ENCODE results near the gene RNF138.
"Not testable (repeated sequence)": the region's sequence is repeated elsewhere in the genome, so short reads cannot be mapped to it uniquely, and the experiment has no call there.

RNF138 gene

GRCh38 chr18:32096946-32097345 lies 5.3 kb downstream of the RNF138 start:
- DNase-seq: peak; percentile 27

DNA sequence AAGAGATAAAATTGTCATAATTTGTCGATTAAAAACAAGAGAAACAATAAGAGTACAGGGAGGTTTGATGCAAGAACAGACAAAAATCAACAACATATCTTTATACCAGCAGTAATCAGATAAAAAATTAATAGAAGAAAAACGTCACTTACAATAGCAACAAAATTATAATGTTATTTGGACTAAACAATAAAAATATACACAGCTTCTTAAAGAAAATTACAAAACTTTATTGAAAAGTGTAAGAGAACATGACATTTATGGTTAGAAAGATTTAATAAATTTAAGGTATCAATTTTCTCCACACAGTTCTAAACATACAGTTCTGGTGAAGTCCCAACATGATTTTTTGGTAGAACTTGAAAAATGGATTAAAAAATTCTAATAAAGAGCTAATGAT lies 12.8 kb downstream of the RNF138 start:
- DNase-seq: no peak

- DNase-seq: no peak
These were observed 18.3 kb downstream of the RNF138 start for GRCh38 chr18:32110005-32110404.

DNA sequence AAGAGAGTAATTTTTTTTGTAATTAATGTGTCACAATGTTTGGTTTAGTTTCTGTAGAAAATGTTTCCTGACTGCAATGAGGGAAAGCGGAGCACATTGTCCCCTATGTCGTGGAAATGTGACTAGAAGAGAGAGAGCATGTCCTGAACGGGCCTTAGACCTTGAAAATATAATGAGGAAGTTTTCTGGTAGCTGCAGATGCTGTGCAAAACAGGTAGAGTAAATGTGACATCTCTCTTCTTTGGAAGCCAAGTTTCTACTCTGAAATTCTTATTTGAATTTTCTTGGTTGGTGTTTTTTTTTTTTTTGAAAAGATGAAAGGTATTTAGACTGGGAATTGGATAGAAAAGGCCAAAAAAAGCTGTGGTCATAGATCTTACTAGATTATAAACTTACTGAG lies 20.0 kb downstream of the RNF138 start:
- no peak for DNase-seq

- DNase-seq: no peak
These were observed 21.2 kb downstream of the RNF138 start for GRCh38 chr18:32112826-32113225.

- DNase-seq: no peak
These were observed 22.7 kb downstream of the RNF138 start for GRCh38 chr18:32114293-32114942.

DNA sequence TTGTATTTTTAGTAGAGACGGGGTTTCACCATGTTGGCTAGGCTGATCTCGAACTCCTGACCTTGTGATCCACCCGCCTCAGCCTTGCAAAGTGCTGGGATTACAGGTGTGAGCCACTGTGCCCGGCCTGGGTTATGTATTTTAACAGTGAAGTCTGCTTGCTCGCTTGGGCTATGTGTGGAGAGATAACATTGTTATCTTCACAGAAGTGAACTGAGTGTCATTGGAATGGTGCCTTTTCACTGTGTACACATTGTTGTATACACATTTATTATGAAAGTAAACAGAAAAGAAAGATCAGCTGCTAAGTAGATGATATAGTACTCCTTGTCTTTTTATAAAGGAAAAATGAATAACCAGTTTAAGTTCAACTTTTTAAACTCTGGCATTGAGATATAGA lies 30.4 kb downstream of the RNF138 start:
- no peak for DNase-seq

GRCh38 chr18:32126538-32126937 lies 34.9 kb downstream of the RNF138 start:
- no peak for DNase-seq

DNA sequence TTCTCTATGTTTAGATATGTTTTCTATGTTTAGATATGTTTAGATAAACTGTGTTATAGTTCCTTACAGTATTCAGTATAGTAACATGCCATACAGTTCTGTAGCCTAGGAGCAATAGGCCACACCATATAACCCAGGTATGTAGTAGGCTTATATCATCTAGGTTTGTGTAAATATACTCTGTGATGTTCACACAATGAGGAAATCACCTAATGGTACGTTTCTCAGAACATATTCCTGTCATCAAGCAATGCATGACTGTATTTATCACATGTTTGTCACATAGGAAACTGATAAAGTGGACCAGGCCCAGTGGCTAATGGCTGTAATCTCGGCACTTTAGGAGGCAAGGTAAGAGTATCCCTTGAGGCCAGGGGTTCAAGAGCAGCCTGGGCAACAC lies 44.0 kb downstream of the RNF138 start:
- DNase-seq: no peak

DNA sequence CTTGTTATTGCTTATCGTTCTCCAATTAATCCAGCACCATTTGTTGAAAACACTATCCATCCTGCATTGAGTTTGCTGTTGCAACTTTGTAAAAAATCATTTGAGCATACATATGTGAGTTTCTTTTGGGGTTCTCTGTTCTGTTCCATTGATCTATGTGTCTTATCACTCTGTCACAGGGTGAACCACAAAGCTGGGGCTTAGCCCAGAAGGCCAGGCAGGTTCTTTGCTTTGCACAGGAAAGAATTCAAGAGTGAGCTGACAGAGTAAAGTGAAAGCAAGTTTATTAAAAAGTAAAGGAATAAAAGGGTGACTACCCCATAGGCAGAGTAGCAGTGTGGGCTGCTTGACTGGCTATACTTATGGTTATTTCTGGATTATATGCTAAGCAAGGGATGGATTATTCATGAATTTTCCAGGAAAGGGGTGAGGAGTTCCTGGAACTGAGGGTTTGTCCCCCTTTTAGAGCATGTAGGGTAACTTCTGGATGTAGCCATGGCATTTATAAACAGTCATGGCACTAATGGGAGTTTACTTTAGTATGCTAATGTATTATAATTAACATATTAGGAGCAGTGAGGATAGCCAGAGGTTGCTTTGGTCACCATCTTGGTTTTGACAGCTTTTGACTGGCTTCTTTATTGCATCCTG lies 46.8 kb downstream of the RNF138 start:
- DNase-seq: no peak

GRCh38 chr18:32139835-32140283 lies 48.2 kb downstream of the RNF138 start:
- DNase-seq: no peak

GRCh38 chr18:32148185-32148870 lies 56.7 kb downstream of the RNF138 start:
- DNase-seq: no peak

DNA sequence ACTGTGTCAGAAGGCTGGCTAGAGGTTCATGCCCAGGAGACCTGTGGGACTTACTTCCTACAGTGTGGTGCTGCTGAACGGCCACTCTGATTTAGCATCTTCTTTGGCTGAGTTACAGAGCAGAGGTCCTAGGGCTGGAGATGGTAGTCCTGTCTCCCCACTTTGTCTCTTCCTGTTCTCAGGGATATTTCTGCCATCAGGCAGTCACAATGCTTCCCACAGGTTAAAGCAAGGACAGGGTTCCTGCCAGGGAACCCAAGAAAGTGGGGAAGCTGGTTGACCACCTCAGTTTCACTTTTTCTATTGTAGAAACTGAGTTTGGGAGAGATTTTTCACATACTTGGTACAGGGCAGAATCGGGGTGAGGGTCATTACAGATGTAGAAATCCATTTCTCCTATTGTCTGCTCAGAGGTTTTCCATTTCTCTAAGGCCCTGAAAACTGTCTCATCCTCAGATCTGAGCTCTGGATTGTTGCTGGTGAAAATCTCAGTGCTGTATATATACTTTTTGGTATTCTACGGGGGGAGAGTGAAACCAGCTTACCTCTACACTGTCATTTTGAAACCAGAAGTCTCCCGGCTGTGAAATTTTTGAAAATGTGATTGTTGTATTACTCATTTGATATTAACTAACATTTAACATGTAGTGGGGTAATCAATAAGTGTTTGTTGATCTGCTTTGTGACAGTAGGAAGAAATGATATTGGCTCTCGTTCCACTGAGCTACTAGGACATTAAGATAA lies 61.2 kb downstream of the RNF138 start:
- no peak for DNase-seq

DNA sequence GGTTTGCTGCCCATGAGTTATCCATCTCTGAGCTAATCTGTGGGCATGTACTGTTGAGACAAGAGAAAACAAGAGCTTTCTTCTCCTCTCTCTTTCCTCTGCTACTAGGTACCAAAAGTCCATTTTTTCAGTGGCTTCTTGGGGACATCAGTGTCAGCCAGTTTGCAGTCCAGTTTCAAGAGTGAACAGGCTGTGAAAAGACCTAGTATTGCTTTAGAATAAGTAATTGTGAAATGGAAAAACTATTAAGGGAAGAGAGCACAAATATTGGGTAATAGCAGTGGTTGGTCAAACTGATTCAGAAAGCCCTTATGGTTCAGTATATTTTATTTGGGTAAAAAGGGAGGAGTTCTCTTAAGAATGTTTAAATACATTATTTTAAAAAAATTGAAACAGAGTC lies 65.2 kb downstream of the RNF138 start:
- DNase-seq: no peak

DNA sequence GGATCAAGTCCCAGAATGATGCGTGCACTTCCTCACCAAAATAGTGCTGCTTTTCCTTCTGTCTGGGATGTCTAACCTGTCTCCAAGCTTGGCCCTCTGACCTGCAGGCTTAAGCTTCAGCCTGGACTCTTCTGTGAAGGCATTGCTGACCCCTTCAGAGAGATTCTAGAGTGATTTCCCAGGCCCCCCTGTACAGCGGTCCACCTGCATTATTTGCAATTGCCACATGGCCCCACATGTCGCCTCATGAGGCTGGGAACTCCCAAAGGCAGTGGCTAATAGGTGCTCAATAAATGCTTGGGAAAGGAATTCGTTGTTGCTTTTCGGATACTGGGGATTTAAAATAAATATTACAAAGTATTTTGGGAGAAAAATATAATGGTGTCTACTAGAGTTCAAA lies 65.9 kb downstream of the RNF138 start:
- DNase-seq: no peak

DNA sequence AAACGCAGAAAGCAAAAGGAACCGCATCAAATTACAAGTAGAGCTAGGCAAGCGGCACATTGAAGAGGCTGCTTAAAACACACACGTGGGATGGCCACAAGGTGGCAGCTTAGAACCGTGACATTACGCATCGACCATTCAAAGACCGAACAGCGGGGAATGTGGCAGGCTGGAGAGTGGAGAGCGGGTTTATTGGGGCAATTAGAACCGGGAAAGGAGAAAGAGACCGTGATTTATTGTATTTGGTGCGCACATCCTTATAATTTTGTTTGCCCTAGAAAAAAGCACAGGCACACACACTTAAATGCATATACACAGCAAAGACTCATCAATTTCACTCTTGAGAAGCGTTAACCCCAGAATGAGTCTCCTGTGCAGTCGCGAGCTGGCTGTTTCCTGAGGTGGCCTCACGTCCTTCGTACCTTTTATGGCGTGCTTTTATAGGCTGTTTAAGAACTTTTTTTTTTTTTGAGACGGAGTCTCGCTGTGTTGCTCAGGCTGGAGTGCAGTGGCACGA lies 66.5 kb downstream of the RNF138 start:
- peak; percentile 76 for DNase-seq

GRCh38 chr18:32158631-32159030 lies 67.0 kb downstream of the RNF138 start:
- DNase-seq: not testable (repeated sequence)

DNA sequence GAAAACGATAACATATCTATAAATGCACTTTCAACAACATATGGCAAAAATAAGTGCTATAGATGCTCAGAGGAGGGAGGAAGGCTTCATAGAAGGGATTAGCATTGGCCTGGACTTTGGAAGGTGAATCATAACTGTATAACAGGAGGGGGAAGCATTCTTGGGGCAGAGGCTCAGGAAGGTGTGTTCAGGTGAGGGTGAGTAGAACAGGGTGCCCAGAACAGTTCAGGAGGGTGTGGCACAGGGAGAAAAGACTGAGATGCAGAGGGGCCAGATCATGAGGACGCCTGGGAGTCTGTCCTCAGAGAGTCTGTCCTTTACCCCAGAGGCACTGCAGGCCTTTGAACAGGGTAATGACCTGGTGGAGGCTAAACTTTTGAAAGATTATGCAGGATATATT lies 68.9 kb downstream of the RNF138 start:
- DNase-seq: no peak

DNA sequence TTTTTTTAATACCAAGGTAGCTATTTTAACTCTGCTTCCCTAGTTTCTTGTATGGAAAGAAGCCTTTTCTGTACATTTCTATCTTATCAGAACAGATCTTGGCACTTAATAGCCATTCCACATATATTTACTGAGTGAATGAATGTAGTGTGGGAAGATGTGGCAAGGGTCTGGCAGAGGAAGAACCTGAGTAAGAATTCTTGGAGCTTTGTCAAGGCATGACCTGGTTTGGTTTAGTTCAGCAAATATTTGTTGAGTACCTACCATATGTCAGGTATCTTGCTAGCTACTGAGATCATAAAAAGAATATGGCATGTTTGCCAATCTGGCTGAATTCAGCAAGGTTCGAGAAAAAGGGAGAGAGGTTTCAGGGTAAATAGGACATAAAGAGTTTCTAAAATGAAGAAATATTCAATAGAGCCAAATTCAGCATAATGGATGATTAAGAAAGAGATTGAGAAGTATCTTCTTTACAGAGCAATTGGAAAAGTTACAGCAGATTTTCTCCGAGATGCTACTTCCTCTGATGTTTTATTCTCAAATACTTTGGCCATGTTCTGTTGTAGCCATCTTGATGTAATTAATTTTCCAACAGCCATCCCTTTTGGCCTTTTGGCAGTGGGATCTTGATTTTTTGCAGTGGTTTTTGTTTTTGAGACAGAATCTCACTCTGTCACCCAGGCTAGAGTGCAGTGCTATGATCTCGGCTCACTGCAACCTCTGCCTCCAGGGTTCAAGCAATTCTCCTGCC lies 76.5 kb downstream of the RNF138 start:
- no peak for DNase-seq

GRCh38 chr18:32173654-32174053 lies 82.0 kb downstream of the RNF138 start:
- DNase-seq: no peak

DNA sequence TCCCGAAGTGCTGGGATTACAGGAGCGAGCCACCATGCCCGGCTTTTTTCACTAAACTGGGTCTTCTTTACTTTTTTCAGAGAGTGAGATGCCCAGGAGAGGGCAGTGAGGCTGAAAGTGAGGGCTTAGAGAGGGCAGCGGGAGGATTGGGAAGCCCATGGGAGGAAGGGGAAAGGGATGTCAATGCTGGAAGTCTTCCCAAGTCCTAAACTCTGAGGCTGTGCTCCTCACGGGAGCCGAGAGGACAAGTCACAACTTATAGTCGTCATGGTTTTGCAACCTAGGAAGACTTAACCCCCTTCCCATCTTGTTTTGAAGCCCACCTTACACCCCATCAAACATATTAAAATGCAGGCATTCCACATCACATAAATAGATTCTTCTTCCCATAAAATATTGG lies 83.0 kb downstream of the RNF138 start:
- DNase-seq: no peak

DNA sequence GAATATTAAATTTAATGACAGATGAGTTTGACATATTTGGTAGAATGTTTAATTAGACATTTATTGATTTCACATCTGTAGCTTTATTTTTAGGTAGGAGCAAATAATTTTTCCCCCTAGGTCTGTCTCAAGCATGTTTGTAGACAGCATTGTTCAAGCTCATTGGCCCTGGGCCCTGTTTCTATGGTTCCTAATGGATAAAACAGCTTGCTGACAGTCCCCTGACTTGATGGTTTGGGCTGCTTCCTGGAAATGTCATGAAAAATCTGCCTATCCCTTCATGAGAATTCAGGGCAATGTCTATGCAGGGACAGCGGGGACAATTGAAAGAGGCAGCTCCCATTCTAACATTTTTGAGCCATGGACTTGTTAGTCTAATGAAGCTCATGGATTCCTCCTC lies 83.6 kb downstream of the RNF138 start:
- no peak for DNase-seq

DNA sequence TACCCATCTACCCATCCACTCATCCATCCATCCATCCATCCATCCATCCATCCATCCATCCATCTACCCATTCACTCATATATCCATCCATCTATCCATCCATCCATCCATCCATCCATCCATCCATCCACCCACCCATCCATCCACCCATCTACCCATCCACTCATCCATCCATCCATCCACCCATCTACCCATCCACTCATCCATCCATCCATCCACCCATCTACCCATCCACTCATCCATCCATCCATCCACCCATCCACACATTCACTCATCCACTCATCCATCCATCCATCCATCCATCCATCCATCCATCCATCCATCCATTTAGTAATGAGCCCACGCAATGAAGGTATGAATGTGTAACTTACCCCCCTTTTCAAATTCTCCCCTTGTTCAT lies 85.1 kb downstream of the RNF138 start:
- not testable (repeated sequence) for DNase-seq

Data from CD4-positive, alpha-beta T cell treated with Interleukin-12 subunit alpha and Interleukin-12 subunit beta, for 1 hour (primary cell).